GM10847 (cell line): ENCODE results near the gene CILP2.
A peak's percentile ranks its signal among the peaks of the same experiment; 100 is the strongest.

ENCODE experiments used
- POLR2A ChIP-seq: IDR thresholded peaks from 2 replicates; pipeline ENCODE4 v1.6.1; 2011; ENCODE audit not compliant: insufficient read length; ENCODE audit errors: extremely low read depth

CILP2 gene, protein sequence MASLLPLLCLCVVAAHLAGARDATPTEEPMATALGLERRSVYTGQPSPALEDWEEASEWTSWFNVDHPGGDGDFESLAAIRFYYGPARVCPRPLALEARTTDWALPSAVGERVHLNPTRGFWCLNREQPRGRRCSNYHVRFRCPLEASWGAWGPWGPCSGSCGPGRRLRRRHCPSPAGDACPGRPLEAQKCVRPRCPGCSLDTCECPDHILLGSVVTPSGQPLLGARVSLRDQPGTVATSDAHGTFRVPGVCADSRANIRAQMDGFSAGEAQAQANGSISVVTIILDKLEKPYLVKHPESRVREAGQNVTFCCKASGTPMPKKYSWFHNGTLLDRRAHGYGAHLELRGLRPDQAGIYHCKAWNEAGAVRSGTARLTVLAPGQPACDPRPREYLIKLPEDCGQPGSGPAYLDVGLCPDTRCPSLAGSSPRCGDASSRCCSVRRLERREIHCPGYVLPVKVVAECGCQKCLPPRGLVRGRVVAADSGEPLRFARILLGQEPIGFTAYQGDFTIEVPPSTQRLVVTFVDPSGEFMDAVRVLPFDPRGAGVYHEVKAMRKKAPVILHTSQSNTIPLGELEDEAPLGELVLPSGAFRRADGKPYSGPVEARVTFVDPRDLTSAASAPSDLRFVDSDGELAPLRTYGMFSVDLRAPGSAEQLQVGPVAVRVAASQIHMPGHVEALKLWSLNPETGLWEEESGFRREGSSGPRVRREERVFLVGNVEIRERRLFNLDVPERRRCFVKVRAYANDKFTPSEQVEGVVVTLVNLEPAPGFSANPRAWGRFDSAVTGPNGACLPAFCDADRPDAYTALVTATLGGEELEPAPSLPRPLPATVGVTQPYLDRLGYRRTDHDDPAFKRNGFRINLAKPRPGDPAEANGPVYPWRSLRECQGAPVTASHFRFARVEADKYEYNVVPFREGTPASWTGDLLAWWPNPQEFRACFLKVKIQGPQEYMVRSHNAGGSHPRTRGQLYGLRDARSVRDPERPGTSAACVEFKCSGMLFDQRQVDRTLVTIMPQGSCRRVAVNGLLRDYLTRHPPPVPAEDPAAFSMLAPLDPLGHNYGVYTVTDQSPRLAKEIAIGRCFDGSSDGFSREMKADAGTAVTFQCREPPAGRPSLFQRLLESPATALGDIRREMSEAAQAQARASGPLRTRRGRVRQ

DNA sequence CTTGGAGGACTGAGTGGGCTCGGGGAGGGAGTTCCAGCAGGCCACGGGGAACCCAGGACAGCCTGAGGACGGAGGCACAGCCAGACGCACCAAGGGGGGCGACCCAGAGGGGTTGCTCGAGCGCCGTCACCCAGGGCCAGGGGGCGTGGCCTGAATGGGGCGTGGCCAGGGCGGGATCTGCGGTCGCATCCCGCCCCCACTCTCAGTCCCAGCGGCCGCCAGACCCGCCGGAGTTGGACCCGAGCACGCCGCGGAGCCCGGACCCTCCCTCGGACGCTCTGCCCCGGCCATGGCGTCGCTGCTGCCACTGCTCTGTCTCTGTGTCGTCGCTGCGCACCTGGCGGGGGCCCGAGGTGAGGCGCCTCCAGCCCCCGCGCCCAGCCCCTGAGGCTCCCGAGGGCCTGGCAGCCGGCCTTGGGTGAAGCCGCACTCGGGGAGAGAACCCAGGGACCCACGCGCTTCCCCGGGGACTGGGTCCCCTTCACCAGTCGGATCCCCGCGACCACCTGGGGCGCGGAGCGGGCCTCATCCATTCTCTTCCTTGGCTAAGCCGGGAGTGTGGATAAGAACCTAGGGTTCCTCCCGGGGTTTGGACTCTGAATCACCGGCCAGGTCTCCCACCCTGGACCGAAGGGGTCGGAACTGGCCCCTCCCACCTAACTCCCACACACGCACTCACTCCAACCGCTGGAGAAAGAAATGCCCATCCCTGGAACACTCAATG is at the start of gene CILP2:
Gene CILP2, plus strand, starts transcription at position 205 of the 724 bp plus-strand sequence. Its CDS starts 85 bp downstream, at position 290.
- no peak for TF ChIP-seq POLR2A

DNA sequence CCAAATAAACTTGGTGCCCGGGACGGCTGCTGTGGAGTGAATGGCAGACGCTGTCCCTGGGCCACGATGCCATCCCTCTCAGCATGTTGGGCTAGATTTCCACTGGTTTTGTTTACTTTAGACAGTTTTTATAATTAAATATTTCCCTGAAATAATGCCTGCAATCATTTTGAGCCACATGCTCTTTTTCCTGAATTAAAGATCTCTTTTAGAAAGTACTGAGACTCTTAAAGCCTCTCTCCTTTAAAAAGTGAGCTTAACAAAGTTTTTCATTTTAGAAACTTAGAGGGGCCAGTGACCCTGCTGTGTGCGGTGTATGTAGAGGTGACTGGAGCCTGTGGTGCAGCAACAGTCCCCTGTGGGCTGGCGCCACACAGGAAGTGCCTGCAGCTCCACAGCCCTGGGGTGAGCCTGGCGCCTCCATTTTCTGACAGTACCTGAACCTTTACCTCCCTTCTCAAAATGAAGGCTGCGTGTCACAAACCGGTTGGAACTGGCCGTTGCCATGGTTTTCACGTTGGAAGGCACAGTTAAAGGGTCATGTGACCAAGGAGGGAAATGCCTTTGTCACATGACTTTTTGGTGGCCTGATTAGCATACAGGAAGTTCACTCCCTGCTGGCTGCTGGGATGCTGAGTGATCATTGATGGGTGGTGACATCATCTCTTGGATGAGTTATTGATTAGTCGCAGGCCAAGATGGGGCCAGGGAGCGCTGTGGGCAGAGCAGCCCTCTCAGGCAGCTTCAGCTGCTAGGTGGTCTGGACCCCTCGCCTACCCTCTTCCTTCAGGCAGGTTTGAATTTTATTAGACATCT is 49.0 kb upstream of the CILP2 start:
- TF ChIP-seq POLR2A: peak; percentile 17

DNA sequence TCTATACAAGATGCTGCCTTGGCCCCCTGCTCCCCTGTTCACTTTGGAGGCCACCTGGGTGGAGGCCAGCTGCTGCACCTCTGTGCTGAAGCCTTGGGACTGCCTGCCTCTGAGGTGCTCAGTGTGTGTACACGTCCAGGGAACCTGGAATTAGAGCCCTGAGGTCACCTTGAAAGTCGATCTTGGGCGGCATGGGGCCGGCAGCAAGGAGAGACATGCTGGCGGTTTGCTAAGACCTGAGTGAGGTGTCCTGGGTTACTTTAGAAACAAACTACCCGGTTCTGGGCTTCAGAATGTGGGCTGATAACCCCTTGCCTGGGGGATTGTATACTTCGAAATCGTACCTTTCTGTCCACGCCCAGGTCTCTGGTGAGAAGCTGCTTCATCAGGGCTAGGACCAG is 48.3 kb upstream of the CILP2 start:
- TF ChIP-seq POLR2A: no peak

DNA sequence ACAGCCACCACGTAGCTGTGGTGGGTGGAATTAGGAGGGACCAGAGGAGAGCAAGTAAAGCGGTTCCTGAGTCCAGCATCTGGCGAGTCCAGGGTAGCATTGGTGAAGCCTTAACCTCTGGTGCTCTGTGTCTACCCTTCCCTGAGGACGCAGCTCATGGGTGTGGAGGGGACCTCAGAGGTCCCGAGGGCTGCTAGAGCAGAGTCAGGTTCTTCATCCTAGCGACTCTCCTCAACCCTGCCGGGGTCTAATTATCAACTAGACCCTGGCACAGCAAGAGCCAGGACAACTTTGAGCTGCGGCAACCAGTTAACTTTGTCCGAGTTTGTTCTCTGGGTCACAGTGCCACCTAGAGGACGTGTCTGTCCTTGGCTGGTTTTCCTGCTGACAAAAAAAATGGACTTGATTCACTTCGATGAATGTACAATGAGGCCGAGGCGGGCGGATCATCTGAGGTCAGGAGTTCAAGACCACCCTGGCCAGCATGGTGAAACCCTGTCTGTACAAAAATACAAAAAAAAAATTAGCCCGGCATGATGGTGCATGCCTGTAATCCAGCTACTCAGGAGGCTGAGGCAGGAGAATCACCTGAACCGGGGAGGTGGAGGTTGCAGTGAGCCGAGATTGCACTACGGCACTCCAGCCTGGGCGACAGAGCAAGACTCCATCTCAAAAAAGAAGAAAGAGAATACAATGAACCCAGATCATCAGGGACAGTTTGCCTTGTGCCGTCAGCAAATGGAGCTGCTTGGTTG is 47.7 kb upstream of the CILP2 start:
- no peak for TF ChIP-seq POLR2A

DNA sequence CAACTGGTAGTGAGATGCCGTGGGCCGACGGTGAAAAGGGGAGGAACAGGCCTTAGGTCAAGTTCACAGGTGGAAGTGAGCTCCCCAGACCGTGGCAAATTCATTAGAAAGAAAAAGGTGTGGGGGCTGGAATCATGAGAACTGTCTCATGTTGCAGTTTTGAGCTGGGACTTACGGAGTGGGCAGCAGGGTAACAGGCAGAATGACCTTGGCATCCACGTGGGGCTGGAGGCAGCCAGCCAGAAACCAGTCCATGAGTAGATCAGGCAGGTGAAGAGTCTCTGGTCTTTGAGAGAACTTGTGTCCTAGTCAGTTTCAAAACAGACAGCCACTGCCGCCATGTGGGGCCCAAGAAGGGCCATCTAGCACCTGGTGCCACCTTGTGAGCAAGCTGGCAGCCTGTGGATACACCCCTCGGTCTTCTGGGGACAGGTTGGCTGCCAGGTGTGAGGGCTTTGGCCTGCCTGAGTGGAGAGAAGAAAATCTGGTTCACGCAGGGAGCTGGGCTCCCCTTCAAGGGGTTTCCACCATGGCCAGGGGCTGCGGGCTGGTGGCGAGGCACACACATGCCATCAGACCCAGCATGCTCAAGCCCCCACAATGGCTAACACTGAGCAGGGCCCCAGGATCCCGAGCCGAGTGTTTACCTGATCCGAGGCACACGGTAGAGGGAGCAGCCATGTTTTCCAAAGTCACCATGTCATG is 46.6 kb upstream of the CILP2 start:
- no peak for TF ChIP-seq POLR2A

DNA sequence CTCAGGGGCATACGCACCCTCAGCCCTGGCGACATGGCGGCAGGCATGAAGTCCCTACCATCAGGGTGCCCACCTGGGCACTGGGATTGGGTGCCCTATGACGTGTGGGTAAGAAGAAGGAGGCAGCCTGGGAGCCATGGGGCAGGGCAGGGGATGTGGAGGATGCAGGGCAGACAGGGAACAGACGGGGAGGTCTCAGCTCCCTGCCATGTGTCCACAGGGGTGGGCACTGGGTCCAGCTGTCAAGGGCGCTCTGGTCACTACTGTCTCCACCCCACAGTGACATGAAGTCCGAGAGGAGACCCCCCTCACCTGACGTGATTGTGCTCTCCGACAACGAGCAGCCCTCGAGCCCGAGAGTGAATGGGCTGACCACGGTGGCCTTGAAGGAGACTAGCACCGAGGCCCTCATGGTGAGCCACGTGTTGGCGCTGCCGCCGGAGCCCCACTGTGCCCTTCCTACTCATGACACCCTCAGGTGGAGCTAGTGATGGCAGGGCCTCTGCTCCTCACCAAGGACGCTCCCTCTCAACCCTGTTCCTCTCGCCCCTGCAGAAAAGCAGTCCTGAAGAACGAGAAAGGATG is 45.9 kb upstream of the CILP2 start:
- TF ChIP-seq POLR2A: no peak

DNA sequence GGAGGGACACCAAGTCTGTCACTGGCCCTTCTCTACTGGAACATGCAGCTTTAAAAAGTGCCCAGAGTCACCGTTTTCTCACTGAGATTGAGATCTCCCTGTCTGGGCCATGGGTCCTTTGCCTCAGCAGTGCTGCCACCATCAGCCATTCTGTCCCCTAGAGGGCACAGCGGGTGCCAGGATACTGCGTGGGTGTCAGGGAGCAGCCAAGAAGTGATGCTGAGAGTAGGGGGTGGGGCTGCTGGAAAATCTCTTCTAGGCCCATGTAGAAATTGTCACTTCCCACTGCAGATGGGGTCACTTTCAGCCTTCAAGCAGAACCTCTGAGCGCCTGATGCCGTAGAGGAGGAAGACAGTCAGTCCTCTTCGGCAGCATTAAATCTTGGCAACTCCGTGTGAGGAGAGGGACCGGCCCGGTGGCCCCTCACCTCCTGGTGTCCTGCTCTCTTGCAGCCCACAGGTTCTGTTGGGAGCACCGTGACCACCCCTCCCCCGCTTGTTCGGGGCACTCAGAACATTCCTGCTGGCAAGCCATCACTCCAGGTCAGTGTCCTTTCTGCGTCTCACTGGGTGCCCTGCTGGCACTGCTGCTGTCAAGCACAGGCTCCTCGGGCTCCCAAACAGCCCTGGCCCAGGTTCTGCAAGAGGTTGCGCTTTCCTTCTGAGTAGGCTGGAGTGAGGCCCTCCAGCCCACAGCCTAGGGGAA is 44.1 kb upstream of the CILP2 start:
- TF ChIP-seq POLR2A: no peak

DNA sequence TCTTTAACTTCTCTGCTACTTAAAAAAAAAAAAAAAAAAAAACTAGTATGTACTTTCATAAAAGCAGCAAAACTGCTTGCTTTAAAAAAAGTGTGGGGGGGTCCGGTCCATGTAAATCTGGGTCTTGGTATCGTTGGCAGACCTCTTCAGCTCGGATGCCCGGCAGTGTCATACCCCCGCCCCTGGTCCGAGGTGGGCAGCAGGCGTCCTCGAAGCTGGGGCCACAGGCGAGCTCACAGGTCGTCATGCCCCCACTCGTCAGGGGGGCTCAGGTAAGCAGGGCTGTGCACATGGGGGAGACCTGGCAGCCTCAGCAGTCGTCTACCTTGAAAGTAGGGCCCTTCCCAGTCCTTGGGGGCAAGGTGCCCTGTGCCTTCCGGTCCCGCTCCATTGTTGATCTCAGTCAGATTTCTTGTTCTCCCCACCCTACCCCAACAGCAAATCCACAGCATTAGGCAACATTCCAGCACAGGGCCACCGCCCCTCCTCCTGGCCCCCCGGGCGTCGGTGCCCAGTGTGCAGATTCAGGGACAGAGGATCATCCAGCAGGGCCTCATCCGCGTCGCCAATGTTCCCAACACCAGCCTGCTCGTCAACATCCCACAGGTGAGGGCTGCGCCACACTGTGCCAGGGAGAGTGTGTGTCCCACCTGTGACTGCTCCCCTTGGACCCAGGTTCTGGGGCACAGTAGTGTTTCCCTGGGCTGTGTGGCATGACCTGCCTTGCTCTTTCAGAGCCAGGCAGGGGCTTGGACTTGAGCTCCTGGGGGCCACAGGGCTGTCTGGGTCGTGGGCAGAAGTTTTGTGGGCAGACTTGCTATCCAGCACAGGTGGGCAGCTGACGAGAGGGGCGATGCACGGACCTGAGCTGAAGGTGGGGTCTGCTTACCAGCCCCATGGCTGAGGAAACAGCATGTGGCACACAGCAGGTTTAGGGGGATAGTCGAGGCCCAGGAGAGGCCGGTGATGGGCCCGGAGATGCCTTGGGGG is 42.2 kb upstream of the CILP2 start:
- no peak for TF ChIP-seq POLR2A

DNA sequence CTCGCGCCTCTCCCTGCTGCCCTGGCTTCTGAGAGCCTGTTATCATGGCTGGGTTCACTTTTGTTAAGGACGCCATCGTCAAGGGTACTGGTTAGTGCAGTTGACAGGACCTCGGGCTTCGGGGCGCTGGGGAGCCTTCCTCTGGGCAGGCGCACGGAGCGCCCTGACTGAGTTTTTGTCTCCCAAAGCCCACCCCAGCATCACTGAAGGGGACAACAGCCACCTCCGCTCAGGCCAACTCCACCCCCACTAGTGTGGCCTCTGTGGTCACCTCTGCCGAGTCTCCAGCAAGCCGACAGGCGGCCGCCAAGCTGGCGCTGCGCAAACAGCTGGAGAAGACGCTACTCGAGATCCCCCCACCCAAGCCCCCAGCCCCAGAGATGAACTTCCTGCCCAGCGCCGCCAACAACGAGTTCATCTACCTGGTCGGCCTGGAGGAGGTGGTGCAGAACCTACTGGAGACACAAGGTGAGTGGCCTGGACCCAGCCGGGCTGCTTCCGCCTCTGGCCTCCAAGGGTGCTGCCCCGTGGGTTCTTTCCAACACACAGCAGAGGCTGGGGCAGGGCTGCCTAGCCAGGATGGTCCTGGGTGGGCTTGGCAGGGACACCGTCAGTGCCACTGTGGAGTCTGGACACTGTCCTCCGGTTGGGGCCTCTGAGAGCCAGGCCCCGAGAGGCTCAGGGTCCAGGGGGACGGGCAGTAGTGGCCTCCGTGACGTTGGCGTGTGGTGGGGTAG is 39.6 kb upstream of the CILP2 start:
- no peak for TF ChIP-seq POLR2A
